ENCODE measurements around the gene GKN1.
"Not testable (repeated sequence)": the region's sequence is repeated elsewhere in the genome, so short reads cannot be mapped to it uniquely, and the experiment has no call there.

Gene GKN1

DNA sequence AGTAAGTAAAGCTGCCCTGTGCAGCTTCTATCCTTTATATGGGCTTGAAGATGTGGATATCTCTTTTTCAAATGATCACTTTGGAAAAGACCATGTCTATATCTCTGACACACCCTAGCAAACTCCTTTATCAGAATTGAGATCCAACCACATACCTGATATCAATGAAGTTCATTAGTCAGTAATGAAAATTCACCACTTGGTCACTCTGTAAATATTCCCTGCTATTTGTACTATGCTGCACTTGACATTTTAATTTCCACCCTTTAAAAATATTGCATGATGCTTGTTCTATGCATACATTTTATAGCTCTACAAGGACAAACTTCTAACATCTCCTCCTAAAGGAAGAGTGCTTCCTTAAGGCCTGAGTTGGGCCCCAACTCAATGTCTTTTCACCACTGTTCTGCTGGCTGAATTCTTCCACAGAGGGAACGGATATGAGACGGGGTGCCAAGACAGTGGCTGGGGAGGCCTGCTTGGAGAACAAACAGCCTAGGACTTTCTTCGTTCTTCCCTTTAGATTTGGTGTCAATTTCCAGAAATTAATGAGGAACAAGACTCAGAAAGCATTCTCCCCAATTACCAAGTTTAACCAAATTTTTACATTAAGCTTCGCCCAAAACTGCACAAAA, 21.4 kb upstream of the GKN1 start, which contains the start of gene GKN2:
Gene GKN2, minus strand, starts transcription at position 7 of the 635 bp plus-strand sequence. CDS start 32 bp downstream, outside the sequence.
- in situ Hi-C loops (cut with MboI; ENCODE audit: low pct_unique_long_range_greater_than_20kb, low sequenced_read_pairs), result no loop called here

DNA sequence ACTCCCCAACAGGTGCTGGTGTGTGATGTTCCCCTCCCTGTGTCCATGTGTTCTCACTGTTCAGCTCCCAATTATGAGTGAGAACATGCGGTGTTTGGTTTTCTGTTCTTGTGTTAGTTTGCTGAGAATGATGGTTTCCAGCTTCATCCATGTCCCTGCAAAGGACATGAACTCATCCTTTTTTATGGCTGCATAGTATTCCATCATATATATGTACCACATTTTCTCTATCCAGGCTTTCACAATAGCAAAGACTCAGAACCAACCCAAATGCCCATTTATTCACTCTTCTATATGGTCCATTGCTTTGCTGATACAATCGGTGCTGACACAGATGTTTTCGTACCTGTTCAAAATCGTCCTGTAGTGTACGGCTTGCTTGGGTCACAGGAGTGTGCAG, 19.0 kb upstream of the GKN1 start:
- DNase-seq; in situ Hi-C loops (cut with MboI; ENCODE audit: low pct_unique_long_range_greater_than_20kb, low sequenced_read_pairs): not testable (repeated sequence)

More for the DNA sequence above, 21.4 kb upstream of the GKN1 start, which contains the start of gene GKN2:
- no peak for DNase-seq

- DNase-seq, result no peak
- in situ Hi-C loops (cut with MboI; ENCODE audit: low pct_unique_long_range_greater_than_20kb, low sequenced_read_pairs), result no loop called here
Observed at GRCh38 chr2:68959001-68959400, 15.4 kb upstream of the GKN1 start.

DNA sequence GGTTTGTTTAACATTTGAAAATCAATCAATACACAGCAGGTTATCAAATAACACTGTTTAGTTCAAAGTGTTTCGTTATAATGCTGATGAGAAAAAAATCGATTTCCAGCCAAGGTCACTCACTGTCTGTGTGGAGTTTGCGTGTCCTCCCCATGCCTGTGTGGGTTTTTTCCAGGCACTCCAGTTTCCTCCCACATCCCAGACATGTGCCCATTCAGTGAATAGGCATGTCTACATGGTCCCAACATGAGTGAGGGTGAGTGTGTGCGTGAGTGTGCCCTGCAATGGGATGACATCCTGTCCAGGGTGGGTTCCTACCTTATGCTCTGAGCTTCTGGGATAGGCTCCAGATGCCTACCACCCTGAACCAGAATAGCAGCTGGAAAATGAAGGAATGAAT, 13.1 kb upstream of the GKN1 start:
- in situ Hi-C loops (cut with MboI; ENCODE audit: low pct_unique_long_range_greater_than_20kb, low sequenced_read_pairs), result no loop called here
- no peak for DNase-seq

DNA sequence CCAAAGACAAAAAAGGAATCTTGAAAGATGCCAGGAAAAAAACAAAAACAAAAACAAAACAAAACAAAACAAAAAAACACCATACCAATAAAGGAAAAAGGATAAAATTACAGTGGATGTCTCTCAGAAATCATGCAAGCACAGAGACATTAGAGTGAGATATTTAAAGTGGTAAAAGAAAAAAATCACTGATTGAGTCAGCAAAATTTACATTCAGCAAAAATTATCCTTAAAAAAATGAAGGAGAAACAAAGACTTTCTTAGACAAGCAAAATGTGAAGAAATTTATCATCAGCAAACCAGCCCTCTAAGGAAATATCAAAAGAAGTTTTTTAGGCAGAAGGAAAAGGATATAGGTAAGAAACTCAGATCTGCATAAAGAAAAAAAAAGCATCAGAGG, 10.2 kb upstream of the GKN1 start:
- DNase-seq, result no peak
- in situ Hi-C loops (cut with MboI; ENCODE audit: low pct_unique_long_range_greater_than_20kb, low sequenced_read_pairs), result no loop called here

GRCh38 chr2:68968221-68968620, 6.2 kb upstream of the GKN1 start:
- in situ Hi-C loops (cut with MboI; ENCODE audit: low pct_unique_long_range_greater_than_20kb, low sequenced_read_pairs), result no loop called here
- DNase-seq, result no peak

DNA sequence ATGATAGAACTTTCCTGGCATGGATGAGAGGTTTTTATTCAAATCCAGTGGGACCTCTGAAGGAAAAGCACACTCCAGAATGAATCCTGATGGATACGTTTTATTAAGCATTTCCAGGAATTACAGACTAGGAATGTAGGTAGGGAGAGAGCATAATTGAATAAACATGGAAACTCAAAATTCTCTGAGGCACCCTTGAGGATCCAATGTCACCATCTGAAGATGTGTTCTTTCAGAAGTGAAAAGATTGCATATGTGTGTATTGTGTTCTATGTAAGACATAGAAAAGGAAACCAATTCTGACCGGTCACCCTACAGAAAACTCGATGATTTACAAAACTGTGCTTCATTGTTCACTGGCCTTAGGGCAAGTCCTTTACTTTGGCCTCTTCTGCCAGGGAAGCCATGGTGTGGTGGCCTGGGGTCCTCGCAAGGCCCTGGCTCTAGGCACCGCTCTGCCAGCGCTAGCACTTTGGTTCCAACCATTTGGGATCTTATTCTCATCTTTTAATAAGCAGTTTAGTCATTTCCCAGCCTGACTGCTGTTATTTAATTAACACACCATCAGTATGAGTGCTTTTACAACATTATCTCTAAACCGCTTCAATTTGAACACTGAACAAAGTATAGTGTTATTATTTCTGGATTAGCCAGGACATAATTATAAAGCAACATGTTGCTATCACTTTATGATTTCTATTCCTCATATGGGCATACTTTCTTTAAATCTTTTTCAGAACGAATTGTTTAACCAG, 4.5 kb upstream of the GKN1 start:
- in situ Hi-C loops (cut with MboI; ENCODE audit: low pct_unique_long_range_greater_than_20kb, low sequenced_read_pairs), result no loop called here

DNA sequence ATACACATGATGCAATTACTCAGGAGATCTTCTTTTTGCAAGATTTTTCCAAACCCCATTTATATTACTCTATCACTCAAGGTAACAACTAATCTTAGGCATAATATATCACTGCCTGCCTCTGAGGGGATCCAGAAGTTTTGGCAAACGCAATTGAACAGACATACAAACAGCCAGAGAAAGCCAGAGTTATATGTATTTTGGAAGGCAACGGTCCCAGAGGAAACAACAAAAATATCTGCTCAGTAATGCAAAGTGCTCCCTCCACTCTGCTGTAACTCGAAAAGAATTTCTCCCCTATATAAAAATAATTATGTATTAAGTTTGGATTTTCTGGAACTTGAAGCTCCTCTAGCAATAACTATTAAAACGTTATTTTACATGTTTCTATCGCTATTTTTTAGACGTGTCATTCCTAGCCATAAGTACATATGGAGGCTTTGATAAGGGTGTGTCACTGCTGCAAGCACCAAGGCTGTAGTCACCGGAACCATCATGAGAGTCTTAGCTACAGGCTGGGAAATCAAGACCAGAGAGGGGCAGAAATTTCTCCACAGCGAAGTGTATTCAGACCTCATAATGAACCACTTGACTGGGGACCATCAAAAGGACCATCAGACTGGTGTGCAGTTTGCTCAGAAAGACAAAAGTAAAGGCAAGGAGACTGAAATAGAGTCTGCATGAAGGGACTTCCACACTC, 3.7 kb upstream of the GKN1 start:
- no peak for DNase-seq
- in situ Hi-C loops (cut with MboI; ENCODE audit: low pct_unique_long_range_greater_than_20kb, low sequenced_read_pairs), result no loop called here

More for the DNA sequence above, 4.5 kb upstream of the GKN1 start:
- no peak for DNase-seq

GRCh38 chr2:68971591-68972231, 2.7 kb upstream of the GKN1 start:
- in situ Hi-C loops (cut with MboI; ENCODE audit: low pct_unique_long_range_greater_than_20kb, low sequenced_read_pairs), result no loop called here

GRCh38 chr2:68974946-68975665, 670 bp downstream of the GKN1 start:
- no peak for DNase-seq

More at GRCh38 chr2:68971591-68972231, 2.7 kb upstream of the GKN1 start:
- no peak for DNase-seq

GRCh38 chr2:68975844-68976243, 1.4 kb downstream of the GKN1 start:
- in situ Hi-C loops (cut with MboI; ENCODE audit: low pct_unique_long_range_greater_than_20kb, low sequenced_read_pairs), result no loop called here
- no peak for DNase-seq

More at GRCh38 chr2:68974946-68975665, 670 bp downstream of the GKN1 start:
- in situ Hi-C loops (cut with MboI; ENCODE audit: low pct_unique_long_range_greater_than_20kb, low sequenced_read_pairs), result no loop called here

GRCh38 chr2:68977453-68977852, 3.0 kb downstream of the GKN1 start:
- no peak for DNase-seq
- in situ Hi-C loops (cut with MboI; ENCODE audit: low pct_unique_long_range_greater_than_20kb, low sequenced_read_pairs), result no loop called here

DNA sequence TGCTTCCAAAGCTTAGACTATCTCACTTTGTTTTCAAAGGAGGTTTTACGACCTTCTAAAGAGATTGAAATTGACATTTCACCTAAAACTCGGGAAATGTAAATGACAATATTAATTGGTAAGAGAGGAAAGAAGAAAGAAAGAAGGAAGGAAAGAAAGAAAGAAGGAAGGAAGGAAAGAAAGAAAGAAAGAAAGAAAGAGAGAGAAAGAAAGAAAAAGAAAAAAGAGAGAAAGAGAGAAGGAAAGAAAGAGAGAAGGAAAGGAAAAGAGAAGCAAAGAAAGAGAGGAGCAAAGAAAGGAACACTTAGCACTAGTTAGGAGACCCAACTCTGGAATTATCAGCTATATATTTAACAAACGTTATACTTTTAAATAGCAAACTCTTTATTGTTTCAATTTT, 3.7 kb downstream of the GKN1 start:
- in situ Hi-C loops (cut with MboI; ENCODE audit: low pct_unique_long_range_greater_than_20kb, low sequenced_read_pairs), result no loop called here
- DNase-seq, result no peak

DNA sequence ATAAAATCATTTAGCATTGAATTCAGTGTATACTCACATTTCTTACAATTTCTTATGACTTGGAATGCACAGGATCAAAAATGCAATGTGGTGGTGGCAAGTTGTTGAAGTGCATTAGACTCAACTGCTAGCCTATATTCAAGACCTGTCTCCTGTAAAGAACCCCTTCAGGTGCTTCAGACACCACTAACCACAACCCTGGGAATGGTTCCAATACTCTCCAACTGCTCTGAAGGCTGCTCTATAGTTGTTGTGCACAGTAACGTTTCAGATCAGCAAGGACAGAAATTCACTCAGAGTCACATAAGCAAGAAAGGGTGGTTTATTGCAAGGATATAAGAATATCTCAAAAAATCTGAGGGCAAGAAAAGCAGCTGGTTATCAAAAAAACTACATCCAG, 6.5 kb downstream of the GKN1 start:
- in situ Hi-C loops (cut with MboI; ENCODE audit: low pct_unique_long_range_greater_than_20kb, low sequenced_read_pairs), result no loop called here
- DNase-seq, result no peak

DNA sequence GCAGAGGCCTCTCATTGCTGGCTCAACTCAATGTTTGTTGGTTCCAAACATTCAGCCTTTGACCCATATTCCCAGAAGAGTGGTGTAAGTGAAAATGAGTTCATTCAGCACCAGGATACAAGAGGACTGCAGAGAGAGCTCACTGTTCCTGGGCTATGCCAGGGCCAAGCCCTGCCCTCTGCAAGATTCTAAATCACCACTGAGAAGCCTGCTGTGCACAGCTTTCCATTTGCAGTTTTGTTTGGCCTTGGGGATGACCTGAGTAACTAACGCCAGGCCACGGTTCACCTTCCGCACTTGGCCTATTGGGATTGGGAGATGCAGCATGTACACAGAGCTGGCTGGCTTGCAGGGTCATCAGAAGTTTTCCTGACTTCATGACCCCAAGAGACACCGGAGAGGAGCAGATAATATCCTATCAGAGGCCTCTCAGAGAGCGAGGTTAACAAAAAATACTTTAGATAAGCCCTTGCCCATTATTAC, 12.6 kb downstream of the GKN1 start:
- no peak for DNase-seq
- in situ Hi-C loops (cut with MboI; ENCODE audit: low pct_unique_long_range_greater_than_20kb, low sequenced_read_pairs), result no loop called here

DNA sequence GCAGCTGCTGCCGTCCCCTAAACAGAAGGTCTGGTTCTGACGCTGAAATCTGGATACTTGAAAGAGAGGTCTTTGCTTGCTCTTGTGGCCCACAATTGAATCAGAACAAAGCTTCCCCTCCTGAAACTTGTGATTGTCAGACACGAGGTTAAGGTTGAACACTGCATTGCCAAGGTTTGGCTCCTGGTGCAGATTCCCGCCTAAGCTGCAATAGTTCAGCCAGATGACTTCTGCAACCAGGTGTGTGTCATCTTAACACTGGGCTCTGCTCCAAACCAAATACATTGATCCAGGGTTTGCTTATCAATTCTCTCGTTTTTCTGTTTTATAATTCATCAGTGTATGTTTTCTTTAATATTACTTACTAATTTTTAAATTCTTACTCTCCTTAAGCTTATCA, 14.6 kb downstream of the GKN1 start:
- DNase-seq, result no peak
- in situ Hi-C loops (cut with MboI; ENCODE audit: low pct_unique_long_range_greater_than_20kb, low sequenced_read_pairs), result no loop called here

- in situ Hi-C loops (cut with MboI; ENCODE audit: low pct_unique_long_range_greater_than_20kb, low sequenced_read_pairs), result no loop called here
Observed at GRCh38 chr2:68992341-68992740, 17.9 kb downstream of the GKN1 start.

GRCh38 chr2:68992933-68993332, 18.5 kb downstream of the GKN1 start:
- DNase-seq, result no peak
- in situ Hi-C loops (cut with MboI; ENCODE audit: low pct_unique_long_range_greater_than_20kb, low sequenced_read_pairs), result no loop called here

More at GRCh38 chr2:68992341-68992740, 17.9 kb downstream of the GKN1 start:
- no peak for DNase-seq

DNA sequence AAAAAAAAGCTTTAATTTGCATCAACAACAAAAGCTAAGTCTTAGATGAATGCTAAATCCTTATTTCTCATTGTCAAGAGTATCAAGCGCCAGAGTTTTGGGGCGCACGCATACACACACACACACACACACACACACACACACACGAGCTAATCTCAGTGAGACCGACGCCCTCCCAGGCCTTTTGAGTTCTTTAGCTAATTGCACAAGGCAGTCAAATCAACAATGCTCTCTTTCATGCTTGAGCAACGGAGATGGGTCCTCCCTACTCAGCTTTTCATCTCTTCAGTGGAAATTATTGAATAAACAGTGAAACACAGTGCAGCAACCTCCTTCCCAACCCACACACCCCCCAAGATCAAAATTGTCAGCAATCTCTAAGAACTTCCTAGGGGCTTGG, 19.2 kb downstream of the GKN1 start:
- DNase-seq, result no peak
- in situ Hi-C loops (cut with MboI; ENCODE audit: low pct_unique_long_range_greater_than_20kb, low sequenced_read_pairs), result no loop called here

Measured in KBM-7 (cell line).